ENCODE data around the gene RASGRF1. TPM values are rescaled to one million over a fixed set of nuclear protein-coding genes. Genes with fewer than 3 reads are reported as not detected.
"Not testable (repeated sequence)": the region's sequence is repeated elsewhere in the genome, so short reads cannot be mapped to it uniquely, and the experiment has no call there.

Gene RASGRF1
- total RNA-seq, 1 donor from 2014 or later = not detected

GRCh38 chr15:78995921-78996893 lies 94.4 kb downstream of the RASGRF1 start:
- TF ChIP-seq POLR2AphosphoS5 (IDR thresholded peaks at IDR 0.05; ENCODE audit: insufficient read depth in 1 of 2, low read depth in 1 of 2) (no peak), POLR2A (IDR thresholded peaks at IDR 0.05) (no peak)
- TF ChIP-seq, protein P1, sequence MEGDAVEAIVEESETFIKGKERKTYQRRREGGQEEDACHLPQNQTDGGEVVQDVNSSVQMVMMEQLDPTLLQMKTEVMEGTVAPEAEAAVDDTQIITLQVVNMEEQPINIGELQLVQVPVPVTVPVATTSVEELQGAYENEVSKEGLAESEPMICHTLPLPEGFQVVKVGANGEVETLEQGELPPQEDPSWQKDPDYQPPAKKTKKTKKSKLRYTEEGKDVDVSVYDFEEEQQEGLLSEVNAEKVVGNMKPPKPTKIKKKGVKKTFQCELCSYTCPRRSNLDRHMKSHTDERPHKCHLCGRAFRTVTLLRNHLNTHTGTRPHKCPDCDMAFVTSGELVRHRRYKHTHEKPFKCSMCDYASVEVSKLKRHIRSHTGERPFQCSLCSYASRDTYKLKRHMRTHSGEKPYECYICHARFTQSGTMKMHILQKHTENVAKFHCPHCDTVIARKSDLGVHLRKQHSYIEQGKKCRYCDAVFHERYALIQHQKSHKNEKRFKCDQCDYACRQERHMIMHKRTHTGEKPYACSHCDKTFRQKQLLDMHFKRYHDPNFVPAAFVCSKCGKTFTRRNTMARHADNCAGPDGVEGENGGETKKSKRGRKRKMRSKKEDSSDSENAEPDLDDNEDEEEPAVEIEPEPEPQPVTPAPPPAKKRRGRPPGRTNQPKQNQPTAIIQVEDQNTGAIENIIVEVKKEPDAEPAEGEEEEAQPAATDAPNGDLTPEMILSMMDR (IDR thresholded peaks at IDR 0.05) = no peak
- no peak for DNase-seq (ENCODE audit: extremely low spot score in 2 of 2)
- intact Hi-C loops (cut with DNase I) = no loop called here
- Histone ChIP-seq H3K9me3 (no peaks in the 10 kb centered on the region), H3K27ac (no peak overlapping the region), H3K4me1 (peaks cover 19% of the 10 kb centered on the region), H3K27me3 (no peaks in the 10 kb centered on the region), H3K4me3 (no peak overlapping the region), H3K36me3 (no peaks in the 10 kb centered on the region)

DNA sequence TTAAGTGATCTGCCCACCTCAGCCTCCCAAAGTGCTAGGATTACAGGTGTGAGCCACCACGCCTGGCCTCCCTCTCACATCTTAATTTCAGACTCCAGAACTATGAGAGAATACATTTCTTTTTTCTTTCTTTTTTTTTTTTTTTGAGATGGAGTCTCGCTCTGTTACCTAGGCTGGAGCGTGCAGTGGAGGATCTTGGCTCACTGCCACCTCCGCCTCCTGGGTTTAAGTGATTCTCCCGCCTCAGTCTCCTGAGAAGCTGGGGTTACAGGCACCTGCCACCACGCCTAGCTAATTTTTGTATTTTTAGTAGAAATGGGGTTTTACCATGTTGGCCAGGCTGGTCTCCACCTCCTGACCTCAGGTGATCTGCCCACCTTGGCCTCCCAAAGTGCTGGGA lies 95.4 kb downstream of the RASGRF1 start:
- H3K9me3 ChIP-seq; DNase-seq (ENCODE audit: extremely low spot score in 2 of 2); H3K27ac ChIP-seq; H3K4me3 ChIP-seq; H3K36me3 ChIP-seq; H3K27me3 ChIP-seq; intact Hi-C loops (cut with DNase I): not testable (repeated sequence)
- H3K4me1 ChIP-seq = peaks cover 25% of the 10 kb centered on the region

GRCh38 chr15:78993931-78994530 lies 96.5 kb downstream of the RASGRF1 start:
- intact Hi-C loops (cut with DNase I) = no loop called here

DNA sequence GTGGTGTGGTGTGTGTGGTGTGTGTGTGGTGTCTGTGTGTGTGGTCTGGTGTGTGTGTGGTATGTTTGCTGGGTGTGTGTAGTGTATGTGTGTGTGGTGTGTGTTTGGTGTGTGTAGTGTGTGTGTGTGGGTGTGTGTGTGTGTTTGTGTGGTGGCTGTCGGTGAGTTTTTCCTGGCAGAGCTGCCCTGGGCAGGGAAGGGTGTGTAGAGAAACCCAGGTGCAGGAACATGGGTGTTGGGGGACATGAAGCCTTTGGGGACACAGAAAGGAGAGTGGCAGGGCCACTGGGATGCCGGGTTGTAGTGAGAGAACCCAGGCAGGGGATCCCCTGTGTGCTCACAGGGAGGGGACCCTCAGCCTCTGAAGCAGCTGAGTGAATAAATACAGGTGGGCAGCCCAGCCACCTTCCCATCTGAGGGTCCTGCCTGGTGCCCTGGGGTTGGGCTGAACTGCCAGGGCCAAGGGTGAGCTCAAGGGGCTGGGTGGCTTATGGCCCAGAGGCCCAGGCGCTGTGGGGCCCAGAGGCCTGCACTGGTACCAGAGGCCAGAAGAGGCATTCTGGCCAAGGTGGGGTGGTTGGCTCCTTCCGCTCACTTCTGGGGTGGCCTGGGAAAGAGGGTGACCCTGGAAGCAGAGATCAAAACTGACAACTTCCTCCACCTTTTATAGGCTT lies 97.2 kb downstream of the RASGRF1 start:
- no peaks in the 10 kb centered on the region for H3K9me3 ChIP-seq
- H3K4me3 ChIP-seq = no peak overlapping the region
- TF ChIP-seq, protein P1 (IDR thresholded peaks at IDR 0.05) = no peak
- TF ChIP-seq POLR2A (IDR thresholded peaks at IDR 0.05) (no peak), POLR2AphosphoS5 (IDR thresholded peaks at IDR 0.05; ENCODE audit: insufficient read depth in 1 of 2, low read depth in 1 of 2) (no peak)
- H3K4me1 ChIP-seq = peaks cover 33% of the 10 kb centered on the region
- H3K36me3 ChIP-seq = no peaks in the 10 kb centered on the region
- no peak overlapping the region for H3K27ac ChIP-seq
- H3K27me3 ChIP-seq = no peaks in the 10 kb centered on the region
- intact Hi-C loops (cut with DNase I) = no loop called here
- DNase-seq (ENCODE audit: extremely low spot score in 2 of 2) = no peak

More at GRCh38 chr15:78993931-78994530, 96.5 kb downstream of the RASGRF1 start:
- Histone ChIP-seq H3K27ac (no peak overlapping the region), H3K4me1 (peaks cover 30% of the 10 kb centered on the region), H3K4me3 (no peak overlapping the region), H3K9me3 (no peaks in the 10 kb centered on the region), H3K27me3 (no peaks in the 10 kb centered on the region), H3K36me3 (no peaks in the 10 kb centered on the region)
- TF ChIP-seq, protein P1 (IDR thresholded peaks at IDR 0.05) = no peak
- no peak for TF ChIP-seq POLR2A (IDR thresholded peaks at IDR 0.05)
- TF ChIP-seq POLR2AphosphoS5 (IDR thresholded peaks at IDR 0.05; ENCODE audit: insufficient read depth in 1 of 2, low read depth in 1 of 2) = no peak
- no peak for DNase-seq (ENCODE audit: extremely low spot score in 2 of 2)

- no peaks in the 10 kb centered on the region for H3K27me3 ChIP-seq
- H3K4me3 ChIP-seq = no peak overlapping the region
- DNase-seq (ENCODE audit: extremely low spot score in 2 of 2) = no peak
- peaks cover 34% of the 10 kb centered on the region for H3K4me1 ChIP-seq
- no peaks in the 10 kb centered on the region for H3K9me3 ChIP-seq
- TF ChIP-seq POLR2A (IDR thresholded peaks at IDR 0.05) = no peak
- TF ChIP-seq, protein P1 (IDR thresholded peaks at IDR 0.05) = no peak
- peak overlapping the region; percentile 88 for H3K27ac ChIP-seq
- intact Hi-C loops (cut with DNase I) = no loop called here
- no peaks in the 10 kb centered on the region for H3K36me3 ChIP-seq
Measured at GRCh38 chr15:78992416-78993256, 97.9 kb downstream of the RASGRF1 start.
